GM12874 (cell line): Measurements from ENCODE around the gene KRT33A.

Experiments
- TF ChIP-seq, protein P1 (sequence below): IDR thresholded peaks from 2 replicates; pipeline ENCODE4 v1.5.1; 2011; ENCODE audit warnings: low read depth, mild to moderate bottlenecking, control low read depth, low read length, moderate library complexity; ENCODE audit not compliant: insufficient read depth

KRT33A gene

DNA sequence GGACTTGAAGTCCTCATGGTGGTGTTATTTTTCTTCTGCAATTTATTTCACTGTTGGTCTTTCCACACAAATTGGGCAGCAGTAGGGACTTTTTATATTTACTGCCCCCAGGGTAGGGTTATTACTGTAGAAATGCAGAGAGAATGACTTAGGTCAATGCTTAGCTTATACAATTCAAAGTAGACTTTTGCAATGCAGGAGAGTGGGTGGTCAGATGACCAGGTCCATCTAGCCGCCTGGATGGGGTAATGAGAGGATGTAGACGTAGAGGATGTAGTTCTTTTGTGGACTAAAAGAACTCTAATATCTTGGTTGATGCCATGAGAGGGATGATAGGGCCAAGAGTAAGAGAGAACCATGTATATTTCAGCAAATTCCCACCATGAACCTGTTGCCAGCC lies 32.4 kb downstream of the KRT33A start:
- TF ChIP-seq, protein P1, sequence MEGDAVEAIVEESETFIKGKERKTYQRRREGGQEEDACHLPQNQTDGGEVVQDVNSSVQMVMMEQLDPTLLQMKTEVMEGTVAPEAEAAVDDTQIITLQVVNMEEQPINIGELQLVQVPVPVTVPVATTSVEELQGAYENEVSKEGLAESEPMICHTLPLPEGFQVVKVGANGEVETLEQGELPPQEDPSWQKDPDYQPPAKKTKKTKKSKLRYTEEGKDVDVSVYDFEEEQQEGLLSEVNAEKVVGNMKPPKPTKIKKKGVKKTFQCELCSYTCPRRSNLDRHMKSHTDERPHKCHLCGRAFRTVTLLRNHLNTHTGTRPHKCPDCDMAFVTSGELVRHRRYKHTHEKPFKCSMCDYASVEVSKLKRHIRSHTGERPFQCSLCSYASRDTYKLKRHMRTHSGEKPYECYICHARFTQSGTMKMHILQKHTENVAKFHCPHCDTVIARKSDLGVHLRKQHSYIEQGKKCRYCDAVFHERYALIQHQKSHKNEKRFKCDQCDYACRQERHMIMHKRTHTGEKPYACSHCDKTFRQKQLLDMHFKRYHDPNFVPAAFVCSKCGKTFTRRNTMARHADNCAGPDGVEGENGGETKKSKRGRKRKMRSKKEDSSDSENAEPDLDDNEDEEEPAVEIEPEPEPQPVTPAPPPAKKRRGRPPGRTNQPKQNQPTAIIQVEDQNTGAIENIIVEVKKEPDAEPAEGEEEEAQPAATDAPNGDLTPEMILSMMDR: no peak

DNA sequence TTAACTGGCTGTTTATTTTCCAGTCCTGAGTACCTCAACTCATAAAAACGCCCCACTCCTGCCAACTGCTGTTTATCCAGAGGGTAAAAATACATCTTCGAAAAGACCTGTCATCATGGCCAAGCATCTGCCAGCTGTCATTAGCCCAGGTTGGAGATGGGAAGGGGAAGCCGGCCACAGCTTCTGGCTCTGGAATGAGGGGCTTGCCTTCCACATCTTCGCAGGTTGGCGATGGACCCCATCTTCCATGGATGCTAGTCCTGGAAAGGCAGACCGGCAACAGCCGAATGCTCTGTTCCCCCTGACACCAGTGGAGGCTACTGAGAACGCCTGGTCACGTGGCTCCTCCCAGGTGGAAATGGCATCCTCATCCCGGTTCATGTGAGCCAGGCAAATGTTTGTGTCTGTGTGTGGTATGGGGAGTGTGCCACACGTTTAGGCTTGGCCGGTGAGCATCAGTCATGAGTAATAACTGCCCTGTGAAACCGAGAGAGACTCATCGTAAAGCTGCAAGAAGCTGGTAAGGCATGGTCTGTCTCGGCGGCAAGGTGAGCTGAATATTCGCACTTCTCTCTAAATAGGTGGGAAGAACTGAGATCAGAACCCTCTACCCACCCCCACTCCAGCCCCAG lies 34.7 kb downstream of the KRT33A start:
- TF ChIP-seq, protein P1: no peak

DNA sequence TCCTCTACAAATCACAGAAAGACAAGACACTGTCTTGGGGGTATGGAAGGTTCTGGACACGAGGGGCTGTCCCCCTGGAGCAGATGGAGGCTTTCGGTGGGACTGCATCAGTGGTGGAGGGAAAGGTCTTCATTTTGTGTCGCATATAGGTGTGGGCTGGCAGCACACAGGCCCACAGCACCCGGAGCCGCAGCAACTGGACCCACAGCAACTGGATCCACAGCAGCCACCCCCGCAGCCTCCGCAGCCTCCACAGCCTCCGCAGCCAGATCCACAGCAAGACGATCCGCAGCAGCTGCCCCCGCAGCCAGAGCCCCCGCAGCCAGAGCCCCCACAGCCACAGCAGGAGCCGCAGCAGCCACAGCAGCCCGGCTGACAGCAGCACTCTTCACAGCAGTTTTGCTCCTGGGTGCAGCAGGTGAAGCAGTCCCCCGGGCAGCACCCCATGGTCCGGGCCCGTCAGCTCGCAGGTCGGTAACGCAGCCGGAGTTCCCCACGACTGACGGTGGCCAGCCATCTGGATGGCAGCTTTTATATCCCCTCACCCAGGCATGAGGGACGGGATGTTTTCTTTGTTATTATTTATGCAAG lies 35.3 kb downstream of the KRT33A start, which contains the start of gene KRTAP17-1:
TSS of gene KRTAP17-1 (minus strand) at position 507 of the 591 bp plus-strand sequence. CDS start at position 447, 60 bp downstream.
- TF ChIP-seq, protein P1: no peak

DNA sequence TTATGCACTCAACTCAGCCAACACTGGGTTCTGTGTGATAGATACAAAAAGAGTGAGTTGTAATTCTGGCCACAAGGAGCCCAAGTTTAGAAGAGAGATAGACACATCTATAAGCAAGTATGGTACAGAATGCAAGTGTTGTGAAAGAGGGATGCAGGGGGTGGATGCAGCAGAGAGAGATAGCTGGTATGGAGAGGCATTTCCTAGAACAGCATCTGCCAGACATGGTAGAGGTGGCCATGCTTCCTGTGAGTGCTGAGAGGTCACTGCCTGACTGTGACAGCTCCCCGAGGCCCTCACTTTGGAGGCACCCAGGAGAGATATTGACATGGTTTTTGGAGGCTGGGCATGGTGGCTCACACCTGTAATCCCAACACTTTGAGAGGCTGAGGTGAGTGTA lies 39.5 kb downstream of the KRT33A start:
- TF ChIP-seq, protein P1: no peak

DNA sequence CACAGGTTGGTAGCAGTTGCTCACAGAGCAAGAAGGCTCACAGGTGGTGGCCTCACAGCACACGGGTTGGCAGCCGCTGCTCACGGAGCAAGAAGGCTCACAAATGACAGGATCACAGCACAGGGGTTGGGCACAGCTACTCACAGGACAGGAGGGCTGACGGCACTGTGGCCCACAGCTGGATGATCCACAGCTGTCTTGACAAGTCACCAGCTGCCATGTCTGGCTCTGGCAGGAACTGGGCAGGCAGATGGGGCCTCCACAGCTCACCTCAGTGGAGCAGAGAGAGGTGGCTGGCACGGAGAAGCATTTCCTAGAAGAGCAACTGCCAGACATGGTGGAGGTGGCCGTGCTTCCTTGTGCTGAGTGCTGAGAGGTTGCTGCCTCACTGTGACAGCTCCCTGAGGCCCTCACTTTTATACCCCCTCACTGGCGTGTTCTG lies 41.7 kb downstream of the KRT33A start, which contains the start of gene KRTAP16-1:
TSS of gene KRTAP16-1 (minus strand) at position 392 of the 442 bp plus-strand sequence. CDS start at position 336, 56 bp downstream.
- TF ChIP-seq, protein P1: no peak

DNA sequence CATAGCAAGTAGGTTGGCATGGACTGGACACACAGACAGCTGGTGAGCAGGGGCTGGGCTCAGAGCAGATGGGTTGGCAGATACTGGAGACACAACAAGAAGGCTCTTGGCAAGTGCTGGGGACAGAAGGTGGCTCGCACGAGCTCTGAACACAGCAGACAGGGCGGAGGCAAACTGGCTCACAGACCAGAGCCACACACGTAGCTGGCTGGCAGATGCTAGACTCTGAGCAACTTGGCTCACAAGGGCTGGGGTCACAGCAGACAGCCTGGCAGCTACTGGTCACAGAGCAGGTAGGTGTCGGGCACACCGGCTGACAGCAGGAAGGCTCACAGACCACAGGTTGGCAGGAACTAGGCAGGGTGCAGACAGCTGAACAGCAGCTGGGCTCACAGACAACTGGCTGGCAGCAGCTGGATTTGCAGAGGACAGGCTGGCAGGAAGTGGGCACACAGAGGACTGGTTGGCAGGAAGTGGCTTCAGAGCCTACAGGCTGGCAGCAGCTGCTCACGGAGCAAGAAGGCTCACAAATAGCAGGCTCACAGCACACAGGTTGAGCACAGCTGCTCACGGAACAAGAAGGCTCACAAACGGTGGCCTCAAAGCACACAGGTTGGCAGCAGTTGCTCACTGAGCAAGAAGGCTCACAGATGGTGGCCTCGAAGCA lies 42.2 kb downstream of the KRT33A start:
- TF ChIP-seq, protein P1: no peak

DNA sequence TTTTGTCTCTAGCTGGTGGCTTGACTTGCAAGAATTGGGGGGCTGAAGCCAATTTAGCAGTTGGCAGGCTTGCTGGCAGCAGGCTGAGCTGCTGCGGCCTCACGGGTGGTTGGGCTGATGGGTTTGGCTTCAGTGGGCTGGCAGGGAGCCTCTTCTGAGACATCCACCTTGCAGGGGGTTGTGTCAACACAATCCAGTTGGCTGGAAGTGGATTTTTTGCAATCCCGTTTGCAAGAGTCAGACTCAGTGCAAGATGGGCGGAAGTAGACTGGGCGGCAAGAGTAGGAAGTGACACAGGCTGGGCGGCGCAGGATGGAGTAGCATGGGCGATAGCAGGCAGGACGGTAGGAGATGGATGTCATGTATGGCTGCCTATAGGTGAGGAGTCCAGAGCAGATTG lies 43.0 kb downstream of the KRT33A start:
- TF ChIP-seq, protein P1: no peak
